Measurements from ENCODE around the gene DOCK3.
A peak's percentile ranks its signal among the peaks of the same experiment; 100 is the strongest.

DOCK3 gene

GRCh38 chr3:50648313-50648712 is 26.4 kb upstream of the DOCK3 start:
- H3K27ac ChIP-seq = no peak overlapping the region

GRCh38 chr3:50648944-50649343 is 25.8 kb upstream of the DOCK3 start:
- peak overlapping the region in 3 of 11 experiments; percentile 4 to 21 (median 11); a peak in 2 of 22 replicates for H3K9ac ChIP-seq
- peaks cover 41 to 77% (median 64%) of the 10 kb centered on the region in 11 experiments for H3K36me3 ChIP-seq
- TF ChIP-seq Cebpa-rat (IDR thresholded peaks at IDR 0.05) = no peak

More at GRCh38 chr3:50648313-50648712, 26.4 kb upstream of the DOCK3 start:
- peaks cover 48 to 83% (median 70%) of the 10 kb centered on the region in 11 experiments for H3K36me3 ChIP-seq
- H3K9ac ChIP-seq = 0 out of 22 replicates have a peak overlapping the region, but pooled peaks of 2 of the 11 experiments have one; percentile 15 to 21
- no peak overlapping the region for H3K4me3 ChIP-seq
- H3K27me3 ChIP-seq = no peaks in the 10 kb centered on the region
- H4K20me1 ChIP-seq = peaks cover 0 to 98% (median 20%) of the 10 kb centered on the region in 11 experiments; a peak in 14 of 22 replicates
- no peak for TF ChIP-seq Cebpa-rat (IDR thresholded peaks at IDR 0.05)
- H3K9me3 ChIP-seq (replicated peaks in 1 of 11) = no peaks in the 10 kb centered on the region
- H3K4me1 ChIP-seq = peaks cover 0 to 4% (median 0%) of the 10 kb centered on the region in 10 experiments; a peak in 1 of 20 replicates
- no peak overlapping the region for H3K4me2 ChIP-seq

GRCh38 chr3:50649451-50649931 is 25.2 kb upstream of the DOCK3 start:
- Histone ChIP-seq H3K36me3 (peaks cover 36 to 71% (median 58%) of the 10 kb centered on the region in 11 experiments), H4K20me1 (peaks cover 0 to 89% (median 15%) of the 10 kb centered on the region in 11 experiments; a peak in 13 of 22 replicates)

More at GRCh38 chr3:50648944-50649343, 25.8 kb upstream of the DOCK3 start:
- Histone ChIP-seq H3K9me3 (replicated peaks in 1 of 11) (no peaks in the 10 kb centered on the region), H3K4me3 (no peak overlapping the region), H3K4me2 (no peak overlapping the region), H3K4me1 (peaks cover 0 to 4% (median 0%) of the 10 kb centered on the region in 10 experiments; a peak in 1 of 20 replicates), H4K20me1 (peaks cover 0 to 93% (median 15%) of the 10 kb centered on the region in 11 experiments; a peak in 14 of 22 replicates), H3K27me3 (no peaks in the 10 kb centered on the region), H3K27ac (no peak overlapping the region)

GRCh38 chr3:50650018-50650417 is 24.7 kb upstream of the DOCK3 start:
- Histone ChIP-seq H3K27me3 (no peaks in the 10 kb centered on the region), H4K20me1 (peaks cover 0 to 84% (median 15%) of the 10 kb centered on the region in 11 experiments; a peak in 11 of 22 replicates), H3K36me3 (peaks cover 31 to 66% (median 53%) of the 10 kb centered on the region in 11 experiments), H3K4me1 (peaks cover 0 to 4% (median 0%) of the 10 kb centered on the region in 10 experiments; a peak in 1 of 20 replicates), H3K4me3 (no peak overlapping the region), H3K4me2 (no peak overlapping the region), H3K27ac (no peak overlapping the region), H3K9ac (no peak overlapping the region), H3K9me3 (replicated peaks in 1 of 11) (no peaks in the 10 kb centered on the region)
- TF ChIP-seq Cebpa-rat (IDR thresholded peaks at IDR 0.05) = no peak

More at GRCh38 chr3:50649451-50649931, 25.2 kb upstream of the DOCK3 start:
- H3K4me1 ChIP-seq = peaks cover 0 to 4% (median 0%) of the 10 kb centered on the region in 10 experiments; a peak in 1 of 20 replicates
- H3K9me3 ChIP-seq (replicated peaks in 1 of 11) = no peaks in the 10 kb centered on the region
- H3K27ac ChIP-seq = no peak overlapping the region
- H3K27me3 ChIP-seq = no peaks in the 10 kb centered on the region
- H3K9ac ChIP-seq = peak overlapping the region in 2 of 11 experiments; percentile 4 to 11; a peak in 1 of 22 replicates
- no peak for TF ChIP-seq Cebpa-rat (IDR thresholded peaks at IDR 0.05)
- no peak overlapping the region for H3K4me2 ChIP-seq
- H3K4me3 ChIP-seq = no peak overlapping the region

GRCh38 chr3:50651445-50651844 is 23.3 kb upstream of the DOCK3 start:
- no peaks in the 10 kb centered on the region for H3K27me3 ChIP-seq
- H4K20me1 ChIP-seq = peaks cover 0 to 70% (median 15%) of the 10 kb centered on the region in 11 experiments; a peak in 11 of 22 replicates
- no peaks in the 10 kb centered on the region for H3K9me3 ChIP-seq (replicated peaks in 1 of 11)
- no peak overlapping the region for H3K4me3 ChIP-seq
- no peak for TF ChIP-seq Cebpa-rat (IDR thresholded peaks at IDR 0.05)
- H3K36me3 ChIP-seq = peaks cover 16 to 52% (median 39%) of the 10 kb centered on the region in 11 experiments
- no peak overlapping the region for H3K4me2 ChIP-seq
- peaks cover 0 to 4% (median 0%) of the 10 kb centered on the region in 10 experiments; a peak in 1 of 20 replicates for H3K4me1 ChIP-seq
- H3K27ac ChIP-seq = no peak overlapping the region
- H3K9ac ChIP-seq = no peak overlapping the region

GRCh38 chr3:50651920-50652529 is 22.7 kb upstream of the DOCK3 start:
- Histone ChIP-seq H3K36me3 (peaks cover 11 to 46% (median 33%) of the 10 kb centered on the region in 11 experiments), H3K4me1 (peaks cover 0 to 4% (median 0%) of the 10 kb centered on the region in 10 experiments; a peak in 1 of 20 replicates), H3K4me2 (no peak overlapping the region), H4K20me1 (peaks cover 0 to 64% (median 15%) of the 10 kb centered on the region in 11 experiments; a peak in 11 of 22 replicates), H3K4me3 (no peak overlapping the region), H3K27me3 (no peaks in the 10 kb centered on the region), H3K9me3 (replicated peaks in 1 of 11) (no peaks in the 10 kb centered on the region), H3K27ac (no peak overlapping the region), H3K9ac (no peak overlapping the region)
- TF ChIP-seq Cebpa-rat (IDR thresholded peaks at IDR 0.05) = no peak

GRCh38 chr3:50652709-50653108 is 22.0 kb upstream of the DOCK3 start:
- Histone ChIP-seq H3K9ac (no peak overlapping the region), H3K27me3 (no peaks in the 10 kb centered on the region), H3K4me3 (no peak overlapping the region), H3K4me2 (no peak overlapping the region), H3K9me3 (replicated peaks in 1 of 11) (no peaks in the 10 kb centered on the region), H3K36me3 (peaks cover 4 to 39% (median 26%) of the 10 kb centered on the region in 11 experiments), H3K4me1 (peaks cover 0 to 4% (median 0%) of the 10 kb centered on the region in 10 experiments; a peak in 1 of 20 replicates), H3K27ac (no peak overlapping the region), H4K20me1 (peaks cover 0 to 58% (median 15%) of the 10 kb centered on the region in 11 experiments; a peak in 11 of 22 replicates)
- TF ChIP-seq Cebpa-rat (IDR thresholded peaks at IDR 0.05) = no peak

- Histone ChIP-seq H3K4me3 (no peak overlapping the region), H3K9me3 (replicated peaks in 1 of 11) (no peaks in the 10 kb centered on the region), H3K4me1 (peaks cover 0 to 4% (median 0%) of the 10 kb centered on the region in 10 experiments; a peak in 1 of 20 replicates), H3K36me3 (peaks cover 0 to 26% (median 13%) of the 10 kb centered on the region in 11 experiments; a peak in 10 of 22 replicates), H3K4me2 (no peak overlapping the region), H3K27me3 (no peaks in the 10 kb centered on the region), H4K20me1 (peaks cover 0 to 44% (median 9%) of the 10 kb centered on the region in 11 experiments; a peak in 8 of 22 replicates), H3K27ac (no peak overlapping the region), H3K9ac (no peak overlapping the region)
- no peak for TF ChIP-seq Cebpa-rat (IDR thresholded peaks at IDR 0.05)
These were observed 20.7 kb upstream of the DOCK3 start for GRCh38 chr3:50653937-50654595.
